D341Med (cell line): ENCODE results near the gene PAN3.
"Not testable (repeated sequence)": the region's sequence is repeated elsewhere in the genome, so short reads cannot be mapped to it uniquely, and the experiment has no call there.

ENCODE experiments used
- DNase-seq: peaks from one replicate; pipeline ENCODE4 v3.0.0; 2012; ENCODE audit warnings: low spot score

PAN3 gene

DNA sequence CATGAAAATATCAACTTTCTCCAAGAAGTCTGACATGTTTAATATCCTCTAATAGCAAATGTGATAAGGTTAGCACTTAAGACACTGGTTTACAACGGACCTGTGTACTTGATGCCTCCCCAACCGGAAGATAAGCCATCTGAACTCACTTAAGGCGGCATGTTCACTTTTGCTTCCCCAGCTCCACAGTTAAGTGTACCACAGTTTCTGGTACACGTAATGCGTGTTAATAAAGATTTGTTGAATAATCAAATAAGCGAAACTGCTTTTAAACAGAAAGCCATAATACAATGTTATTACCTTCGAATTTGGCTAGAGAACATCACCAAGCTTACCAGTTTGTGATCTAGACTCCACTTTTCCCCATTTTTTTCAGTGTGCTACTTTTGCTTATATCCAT, 1.4 kb upstream of the PAN3 start:
- DNase-seq = no peak

DNA sequence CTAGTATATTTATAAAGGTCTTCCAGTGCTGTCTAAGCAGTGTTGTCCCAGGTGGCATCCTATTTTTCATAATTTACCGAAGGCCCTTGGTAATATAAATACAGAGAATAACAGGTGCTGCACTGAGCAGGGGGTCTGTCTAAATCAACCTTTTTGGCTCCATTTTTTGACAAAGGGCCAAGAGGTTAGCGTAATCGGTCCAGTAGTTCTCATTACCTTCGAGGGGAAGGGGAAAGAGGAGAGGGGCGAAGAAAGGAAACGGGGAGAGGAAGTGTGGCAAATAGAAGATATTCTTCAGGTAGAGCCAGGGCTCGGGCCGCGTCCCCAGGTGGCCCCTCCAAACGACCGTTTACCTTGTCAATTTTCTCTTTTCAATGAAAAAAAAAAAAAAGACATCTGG, 749 bp upstream of the PAN3 start:
- no peak for DNase-seq

DNA sequence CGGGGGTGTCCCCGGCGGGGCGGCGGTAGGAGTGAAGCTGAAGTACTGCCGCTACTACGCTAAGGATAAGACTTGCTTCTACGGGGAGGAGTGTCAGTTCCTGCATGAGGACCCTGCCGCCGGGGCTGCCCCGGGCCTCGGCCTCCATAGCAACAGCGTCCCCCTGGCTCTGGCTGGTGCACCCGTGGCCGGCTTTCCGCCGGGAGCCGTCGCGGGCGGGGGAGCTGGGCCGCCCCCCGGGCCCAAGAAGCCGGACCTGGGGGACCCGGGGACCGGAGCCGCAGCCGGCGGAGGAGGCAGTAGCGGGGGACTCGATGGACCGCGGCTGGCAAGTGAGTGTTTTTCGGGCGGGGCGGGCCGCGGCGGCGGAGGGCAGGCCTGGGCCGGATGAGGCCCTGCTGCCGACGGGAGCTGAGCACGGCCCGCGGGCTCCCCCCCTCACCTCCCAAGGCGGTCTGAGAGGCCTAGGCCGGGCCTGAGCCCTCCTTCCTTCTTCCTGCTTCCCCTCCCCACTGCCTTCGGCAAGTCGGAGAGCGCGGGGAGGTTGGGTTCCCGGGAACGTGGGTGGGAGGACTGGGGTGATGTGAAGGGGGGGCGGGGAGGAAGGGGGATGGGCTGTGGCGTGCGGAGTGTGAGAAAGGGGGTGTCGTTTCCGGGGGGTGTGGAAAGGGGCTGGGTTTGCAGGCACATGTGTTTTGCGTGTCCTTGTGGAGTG, 568 bp downstream of the PAN3 start:
- DNase-seq = peak; percentile 79

DNA sequence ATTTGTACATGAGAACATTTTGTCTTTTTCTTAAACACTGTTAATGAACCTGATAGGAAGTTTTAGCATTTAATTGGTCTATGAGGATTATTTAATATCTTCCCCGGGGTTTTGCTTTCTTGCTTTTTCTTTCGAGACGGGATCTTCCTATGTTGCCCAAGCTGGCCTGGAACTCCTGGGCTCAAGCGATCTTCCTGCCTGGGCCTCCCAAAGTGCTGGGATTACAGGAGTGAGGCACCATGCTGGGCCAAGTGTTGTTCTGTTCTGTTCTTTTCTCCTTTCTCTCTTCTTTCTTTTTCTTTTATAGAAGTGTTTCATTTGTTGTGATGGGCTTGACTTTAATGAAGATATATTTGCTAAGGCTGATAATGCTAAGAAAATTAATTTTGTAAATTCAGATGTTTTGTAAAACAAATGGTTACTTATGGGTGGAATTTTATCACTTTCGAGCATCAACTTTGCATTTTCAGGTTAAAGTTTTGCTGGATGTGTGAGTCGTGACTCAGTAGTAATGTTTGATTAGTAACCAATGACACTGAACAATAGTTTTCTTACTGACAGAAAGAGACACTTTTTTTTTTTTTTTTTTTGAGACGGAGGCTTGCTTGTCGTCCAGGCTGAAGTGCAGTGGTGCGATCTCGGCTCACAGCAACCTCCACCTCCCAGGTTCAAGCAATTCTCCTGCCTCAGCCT, 2.2 kb downstream of the PAN3 start:
- DNase-seq = no peak

DNA sequence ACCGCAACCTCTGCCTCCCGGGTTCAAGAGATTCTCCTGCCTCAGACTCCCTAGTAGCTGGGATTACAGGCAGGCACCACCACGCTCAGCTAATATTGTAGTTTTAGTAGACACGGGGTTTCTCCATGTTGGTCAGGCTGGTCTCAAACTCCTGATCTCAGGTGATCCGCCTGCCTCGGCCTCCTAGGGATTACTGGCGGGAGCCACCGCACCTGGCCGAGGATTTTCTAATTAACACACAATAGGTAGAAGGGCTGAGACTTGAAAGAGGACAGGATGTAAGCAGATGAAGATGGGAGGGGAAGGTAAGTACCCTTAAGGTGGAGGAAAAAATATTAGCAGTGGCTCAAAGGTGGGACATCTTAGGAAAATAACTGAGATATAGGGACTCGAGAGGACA, 3.2 kb downstream of the PAN3 start:
- DNase-seq = not testable (repeated sequence)

DNA sequence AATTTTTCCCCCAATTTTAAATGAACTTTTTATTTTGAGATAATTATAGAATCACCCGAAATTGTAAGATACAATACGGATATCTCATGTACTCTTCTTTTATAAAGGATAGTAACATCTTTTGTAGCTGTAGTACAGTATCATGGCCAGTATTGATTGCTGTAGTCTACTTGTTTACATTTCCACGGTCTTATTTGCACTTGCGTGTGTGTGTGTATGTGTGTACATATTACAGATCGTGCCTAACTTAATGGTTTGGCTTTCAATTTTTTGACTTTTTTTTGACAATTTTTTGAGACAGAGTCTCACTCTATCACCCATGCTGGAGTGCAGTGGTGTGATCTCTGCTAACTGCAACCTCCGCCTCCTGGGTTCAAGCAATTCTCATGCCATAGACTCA, 6.7 kb downstream of the PAN3 start:
- DNase-seq = no peak

DNA sequence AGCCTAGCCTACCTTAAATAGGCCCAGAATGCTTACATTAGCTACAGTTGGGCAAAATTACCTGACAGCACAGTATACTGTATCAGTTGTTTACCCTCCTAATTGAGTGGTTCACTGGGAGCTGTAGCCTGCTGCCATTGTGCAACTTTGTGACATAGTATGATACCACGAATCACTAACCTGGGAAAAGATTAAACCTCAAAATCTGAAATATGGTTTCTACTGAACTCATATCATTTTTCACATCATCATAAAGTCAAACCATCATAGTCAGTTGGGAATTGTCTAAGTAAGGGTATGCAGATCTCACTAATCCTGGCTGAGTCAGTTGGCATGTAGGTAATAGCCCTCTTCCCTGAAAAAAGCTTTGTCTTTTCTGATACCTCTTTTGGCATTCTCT, 9.2 kb downstream of the PAN3 start:
- DNase-seq = no peak

DNA sequence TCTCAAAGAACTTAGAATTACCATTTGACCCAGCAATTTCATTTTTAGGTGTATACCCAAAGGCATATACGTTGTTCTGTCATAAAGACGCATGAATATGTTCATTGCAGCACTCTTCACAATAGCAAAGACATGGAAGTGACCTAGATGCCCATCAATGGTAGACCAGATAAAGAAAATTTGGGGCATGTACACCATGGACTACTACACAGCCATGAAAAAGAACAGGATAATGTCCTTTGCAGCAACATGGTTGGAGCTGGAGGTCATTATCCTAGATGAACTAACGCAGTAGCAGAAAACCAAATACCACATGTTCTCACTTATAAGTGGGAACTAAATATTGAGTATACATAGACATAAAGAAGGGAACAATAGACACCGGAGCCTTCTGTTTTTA, 20.7 kb downstream of the PAN3 start:
- DNase-seq = no peak

DNA sequence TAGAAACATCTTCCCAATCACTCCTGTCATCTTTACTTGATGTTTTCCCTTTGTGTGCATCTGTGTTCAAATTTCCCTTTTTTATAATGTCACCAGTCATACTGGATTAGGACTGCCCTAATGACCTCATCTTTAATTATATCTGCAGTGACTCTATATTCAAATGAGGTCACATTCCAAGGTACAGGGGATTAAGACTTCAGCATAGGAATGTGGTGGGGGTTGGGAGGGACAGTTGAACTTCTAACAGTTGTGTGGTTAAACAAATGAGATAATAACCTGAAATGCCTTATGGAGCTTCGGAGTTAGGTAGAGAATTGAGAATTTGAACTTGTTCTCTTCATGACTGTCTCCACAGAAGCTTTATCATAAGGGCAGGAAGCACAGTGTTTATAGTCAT, 23.0 kb downstream of the PAN3 start:
- no peak for DNase-seq

DNA sequence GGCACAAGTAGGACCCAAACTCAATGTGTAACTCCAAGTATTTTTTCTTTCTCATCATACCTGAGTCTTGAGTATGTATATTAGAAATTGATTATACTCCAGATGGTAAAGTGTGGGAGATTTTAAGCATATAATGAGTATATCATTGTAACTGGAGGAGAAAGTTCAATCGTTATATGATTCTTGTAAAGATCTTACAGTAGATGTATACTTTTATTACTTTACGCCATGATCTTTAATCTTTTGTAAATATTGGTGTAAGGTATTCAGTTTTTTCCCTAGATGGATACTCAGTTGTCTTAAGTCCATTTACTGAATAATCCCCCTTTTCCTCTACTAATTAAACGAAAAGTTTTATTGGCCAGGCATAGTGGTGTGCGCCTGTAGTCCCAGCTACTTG, 25.2 kb downstream of the PAN3 start:
- no peak for DNase-seq

DNA sequence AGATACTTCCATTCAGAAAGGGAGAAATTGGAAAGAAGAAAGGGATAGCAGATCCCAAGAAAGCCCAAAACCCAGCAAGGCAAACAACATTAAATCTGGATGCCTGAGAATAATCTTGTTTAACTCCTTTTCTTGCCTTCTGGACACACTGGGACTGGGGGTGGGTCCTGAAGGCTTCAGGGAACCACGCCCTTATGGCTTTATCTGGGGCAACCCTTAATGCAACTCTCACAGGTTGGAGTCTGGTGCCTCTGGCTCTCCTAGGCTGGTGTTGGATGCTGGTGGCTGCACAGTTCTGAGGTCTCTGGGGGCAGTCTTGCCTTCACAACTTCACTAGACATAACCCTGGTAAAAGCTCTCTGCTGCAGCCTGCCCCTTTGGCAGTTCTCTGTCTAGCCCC, 27.9 kb downstream of the PAN3 start:
- no peak for DNase-seq

DNA sequence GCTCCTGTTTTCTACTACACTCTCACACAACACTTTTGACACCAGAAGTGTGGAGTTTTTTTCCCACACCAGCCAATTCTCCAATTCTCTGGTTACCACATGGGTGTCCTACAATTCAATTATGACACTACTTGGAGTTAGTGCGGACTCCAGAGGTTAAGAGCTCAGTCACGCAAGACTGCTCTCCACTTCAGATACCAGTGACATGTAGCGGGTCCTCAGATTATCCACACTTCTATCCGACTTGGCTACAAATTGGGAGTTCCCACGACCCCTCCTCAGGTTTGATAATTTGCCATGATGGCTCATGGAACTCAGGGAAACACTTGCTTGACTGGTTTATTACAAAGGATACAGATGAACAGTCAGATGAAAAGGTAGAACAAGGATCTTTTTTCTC, 32.9 kb downstream of the PAN3 start:
- DNase-seq = no peak

DNA sequence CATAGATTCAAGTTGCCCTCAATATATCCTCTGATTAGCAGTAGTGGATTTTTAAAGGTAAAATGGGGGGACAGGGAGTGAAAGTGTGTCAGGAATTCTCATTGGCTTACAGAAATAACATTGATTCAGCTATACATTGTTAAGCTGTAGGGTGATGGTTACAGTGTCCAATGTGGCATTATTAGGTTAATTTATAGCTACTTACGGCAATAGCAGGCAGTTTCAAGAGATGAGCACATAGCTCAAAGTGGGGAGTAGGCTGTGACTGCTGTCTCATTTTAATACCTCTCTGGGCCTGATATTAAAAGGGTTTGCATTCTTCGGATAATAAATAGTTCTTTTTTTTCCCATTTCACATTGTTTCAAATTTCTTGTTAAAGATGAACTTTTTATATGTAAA, 34.6 kb downstream of the PAN3 start:
- no peak for DNase-seq

DNA sequence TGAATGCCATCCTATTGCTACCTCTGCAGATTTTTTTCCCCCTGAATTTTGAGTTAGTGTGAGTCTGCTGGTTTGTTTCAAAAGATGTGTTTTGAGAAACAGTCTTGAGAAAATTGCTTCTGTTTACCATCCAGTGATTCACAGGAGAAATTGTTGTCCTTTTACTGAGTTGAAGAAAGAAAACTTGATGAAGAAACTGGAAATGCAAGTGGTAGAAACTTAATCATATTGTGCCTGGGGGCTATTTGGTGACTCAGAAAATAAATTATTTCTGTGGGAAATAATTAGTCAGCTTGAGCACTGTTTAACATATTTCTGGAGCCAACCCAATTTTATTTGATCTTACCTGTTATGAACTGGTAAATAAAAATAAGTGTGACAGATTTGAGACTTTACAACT, 35.4 kb downstream of the PAN3 start:
- no peak for DNase-seq

DNA sequence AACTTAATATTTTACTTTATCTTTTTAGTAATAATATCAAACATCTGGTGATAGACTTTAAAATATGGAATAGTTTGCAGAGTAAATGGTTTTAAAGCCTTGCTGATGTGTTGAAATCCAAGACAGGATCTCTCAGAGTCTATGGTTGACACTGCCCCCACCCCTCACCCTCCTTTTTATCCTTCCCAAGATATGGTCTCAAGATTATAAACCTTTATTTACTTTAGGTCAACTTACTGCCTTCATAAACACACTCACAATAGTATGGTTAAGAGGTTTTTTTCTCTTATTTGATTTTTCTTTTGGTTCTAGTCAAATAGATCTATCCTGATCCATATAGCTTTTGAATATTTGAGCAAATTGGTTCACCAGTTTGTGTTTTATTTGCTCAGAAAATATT, 39.0 kb downstream of the PAN3 start:
- no peak for DNase-seq

DNA sequence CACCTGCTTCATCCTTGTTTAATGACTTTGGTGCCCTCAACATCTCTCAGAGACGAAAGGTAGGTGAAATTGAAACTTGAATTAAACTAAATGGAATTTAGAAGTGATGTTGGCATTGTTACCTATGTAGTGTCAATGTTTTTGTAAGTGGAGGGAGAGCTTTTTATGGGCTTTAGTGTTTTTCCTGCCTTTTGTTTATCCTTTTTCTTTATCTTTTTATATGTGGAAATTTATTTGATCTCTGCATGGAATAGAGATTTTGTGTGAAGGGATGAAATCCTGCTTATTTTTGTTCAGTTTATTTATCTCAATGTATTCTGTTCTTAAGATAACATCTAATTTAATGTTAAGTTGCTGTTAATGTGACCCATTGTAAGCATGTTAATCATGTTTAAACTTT, 39.5 kb downstream of the PAN3 start:
- no peak for DNase-seq

DNA sequence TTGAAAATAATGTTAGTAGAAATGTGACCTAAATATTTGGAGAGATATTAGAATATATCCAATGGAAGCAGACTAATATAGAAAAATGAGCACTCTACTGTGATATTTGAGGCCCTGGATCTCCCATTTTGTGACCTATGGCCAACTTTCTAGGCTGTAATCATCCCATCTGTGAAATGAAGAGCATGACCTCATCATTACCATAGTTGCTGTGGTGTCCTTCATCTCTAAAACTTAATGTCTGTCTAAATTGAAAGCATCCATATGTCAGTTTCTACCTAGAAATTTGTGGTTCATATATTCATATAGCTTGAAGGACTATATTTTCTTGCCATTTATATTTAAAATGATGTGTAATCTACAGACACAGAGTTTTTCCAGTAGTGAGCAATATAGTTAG, 41.6 kb downstream of the PAN3 start:
- no peak for DNase-seq

DNA sequence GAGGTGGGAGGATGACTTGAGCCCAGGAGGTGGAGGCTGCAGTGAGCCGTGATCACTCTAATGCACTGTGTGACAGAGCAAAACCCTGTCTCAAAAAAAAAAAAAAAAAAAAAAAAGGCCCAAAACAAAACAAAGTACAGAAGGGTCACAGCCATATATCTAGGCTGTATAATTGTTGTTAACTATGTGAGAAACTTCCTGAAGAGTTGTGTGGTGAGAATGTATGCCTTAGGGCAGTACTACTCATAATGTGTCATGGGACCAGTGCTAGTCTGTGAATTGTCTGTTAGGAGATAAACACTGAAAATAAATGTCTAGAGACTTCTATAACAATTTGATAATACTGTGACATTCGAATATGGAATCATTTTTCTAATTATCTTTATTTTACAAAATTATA, 43.1 kb downstream of the PAN3 start:
- DNase-seq = no peak

DNA sequence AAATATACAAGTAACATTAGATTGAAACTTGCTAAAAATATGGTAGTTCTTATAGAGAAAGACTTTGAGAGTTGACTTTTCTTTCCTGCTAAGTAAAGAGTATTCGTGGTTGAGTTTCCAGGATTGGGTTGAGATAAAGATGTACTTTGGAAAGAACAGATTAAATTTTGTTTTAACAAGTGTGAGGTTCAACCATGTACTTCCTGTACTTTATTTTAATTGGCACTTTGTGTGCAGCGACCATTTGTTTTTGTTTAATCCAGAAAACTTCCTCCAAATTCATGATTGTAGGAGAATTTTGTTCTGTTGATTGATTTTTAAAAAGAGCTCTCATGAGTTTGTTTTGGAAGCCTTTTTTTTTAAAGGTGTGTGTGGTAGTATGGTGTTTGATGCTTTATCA, 46.9 kb downstream of the PAN3 start:
- no peak for DNase-seq

DNA sequence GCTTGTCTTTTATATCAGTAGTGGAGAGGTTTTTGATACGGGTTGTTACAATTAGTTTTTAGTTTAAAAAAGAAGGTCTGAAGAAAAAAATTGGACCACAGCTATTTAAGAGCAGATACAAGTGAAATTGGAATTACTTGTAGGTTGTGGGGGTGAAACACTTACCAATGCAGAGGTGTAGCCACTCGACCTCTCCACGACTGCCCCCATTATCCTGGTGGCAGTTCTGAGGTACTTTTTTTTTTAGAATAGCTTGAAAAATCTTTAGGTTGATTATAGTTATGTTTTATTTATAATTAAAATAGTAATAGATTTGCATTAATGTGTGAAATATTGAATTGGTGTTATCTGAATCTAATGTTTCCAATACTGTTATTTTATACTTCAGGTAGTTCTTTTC, 60.7 kb downstream of the PAN3 start:
- DNase-seq = no peak

DNA sequence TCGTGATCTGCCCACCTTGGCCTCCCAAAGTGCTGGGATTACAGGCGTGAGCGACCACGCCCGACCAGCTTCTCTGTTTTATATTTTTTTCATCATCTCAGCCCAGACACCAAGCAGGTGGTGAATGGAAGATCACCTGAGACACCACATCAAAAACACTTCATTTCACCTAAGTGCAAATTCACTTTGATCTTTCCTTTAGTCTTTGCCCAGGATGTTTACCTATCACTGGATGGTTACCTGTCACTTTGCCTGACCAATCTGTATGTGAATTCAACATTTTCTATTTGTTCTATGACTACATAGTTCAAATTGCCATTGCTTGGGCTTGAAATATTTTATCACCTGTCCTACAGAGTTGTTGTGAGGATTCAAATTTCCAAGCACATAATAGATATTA, 65.7 kb downstream of the PAN3 start:
- no peak for DNase-seq

DNA sequence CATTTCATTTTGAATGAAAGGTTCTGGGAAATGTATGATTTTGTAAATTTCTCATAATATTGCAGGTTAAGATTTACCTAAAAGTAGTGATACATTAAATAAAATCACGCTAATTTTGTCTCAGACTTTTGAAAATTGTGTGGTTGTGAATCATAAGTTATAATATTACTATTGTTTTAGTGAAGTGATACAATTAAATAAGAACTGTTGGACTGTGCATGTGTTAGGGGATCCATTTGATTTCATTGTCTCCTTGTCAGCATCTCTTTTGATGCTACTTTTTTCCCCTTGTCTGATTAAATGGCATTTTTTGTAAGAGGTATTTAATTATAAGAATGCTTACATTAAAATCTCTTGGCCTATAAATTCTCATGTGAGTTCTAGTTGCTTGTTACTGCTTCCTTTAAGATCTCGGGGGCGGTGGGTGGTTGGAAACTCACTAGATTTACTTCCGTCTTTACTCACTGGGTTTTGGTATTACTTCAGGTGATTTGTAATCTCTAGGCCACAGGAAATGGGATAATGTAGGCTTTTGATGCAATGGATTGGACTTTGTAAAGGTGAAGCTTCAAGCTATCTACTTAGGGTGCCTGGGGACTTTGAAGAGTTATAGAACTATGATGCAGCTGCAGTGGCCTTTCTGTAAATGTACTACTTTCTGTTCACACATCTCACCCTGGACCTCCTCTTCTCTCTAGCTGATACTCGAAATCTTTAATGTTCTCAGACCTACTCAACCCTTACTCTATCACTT, 66.5 kb downstream of the PAN3 start:
- DNase-seq = no peak

DNA sequence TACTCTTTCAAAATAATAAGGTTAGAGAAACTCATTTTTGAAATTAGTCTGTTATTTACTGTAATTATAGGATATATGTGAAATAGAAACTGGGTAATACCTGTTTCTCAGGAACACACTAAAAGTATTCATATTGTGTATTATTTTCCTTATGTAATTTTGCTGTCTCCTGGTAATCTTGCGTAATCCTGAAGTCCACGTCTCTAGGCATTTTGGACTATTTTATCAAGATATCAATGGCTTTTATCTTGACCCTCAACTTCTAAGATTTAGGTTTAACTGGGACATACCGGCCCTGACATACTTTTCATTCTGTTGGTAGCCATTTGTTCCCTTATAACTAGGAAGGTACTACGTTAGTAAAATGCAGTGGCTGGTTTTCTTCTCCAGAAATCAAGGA, 80.3 kb downstream of the PAN3 start:
- DNase-seq = no peak
